Suprapubic skin (tissue), 4 donors: ENCODE data around the gene NTN1.

Experiments
- POLR2A ChIP-seq, 2 donors: fragments of 450-650 bp; IDR thresholded peaks; one replicate each; pipeline ENCODE4 v1.6.1; 2017; ENCODE audit warnings: antibody characterized with exemption in 2 of 2, mild to moderate bottlenecking in 2 of 2, moderate library complexity in 2 of 2
- POLR2AphosphoS5 ChIP-seq, 3 donors: sonication (generic); formaldehyde crosslinking; IDR thresholded peaks; one replicate each; pipeline ENCODE4 v1.6.1; 2017; ENCODE audit warnings: antibody characterized with exemption in 3 of 3
- TF ChIP-seq, protein P1 (sequence below), 2 donors: fragments of 200-600 bp in 1 of 2; fragments of 450-650 bp in 1 of 2; sonication (generic) in 1 of 2; IDR thresholded peaks; one replicate each; pipeline ENCODE4 v1.5.1; 2016 to 2019; ENCODE audit warnings: antibody characterized with exemption in 2 of 2, mild to moderate bottlenecking in 1 of 2, moderate library complexity in 1 of 2

DNA sequence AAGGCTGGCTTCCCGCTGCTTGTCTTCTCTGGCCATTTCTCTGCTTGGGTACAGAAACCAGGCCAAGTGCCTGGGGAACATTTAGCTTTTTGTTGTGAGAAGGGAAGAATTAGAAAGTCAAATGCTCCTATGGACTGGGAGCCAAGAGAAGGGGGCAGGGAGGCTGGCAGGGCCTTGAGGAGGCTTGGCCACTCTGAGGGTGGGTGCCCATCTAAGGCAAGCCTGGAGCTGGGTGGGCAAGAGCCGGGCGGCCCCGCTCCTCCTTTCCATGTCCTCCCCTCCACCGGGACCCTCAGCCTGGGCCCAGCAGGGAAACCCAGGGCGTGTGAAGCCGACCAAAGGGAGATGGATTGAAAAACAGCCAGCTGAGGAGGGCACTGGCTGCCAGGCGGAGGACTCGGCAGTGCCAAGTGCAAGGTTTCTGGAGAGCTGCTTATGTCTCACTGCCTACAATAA, 69.4 kb downstream of the NTN1 start:
- TF ChIP-seq POLR2A (IDR thresholded peaks at IDR 0.05): no peak
- TF ChIP-seq, protein P1, sequence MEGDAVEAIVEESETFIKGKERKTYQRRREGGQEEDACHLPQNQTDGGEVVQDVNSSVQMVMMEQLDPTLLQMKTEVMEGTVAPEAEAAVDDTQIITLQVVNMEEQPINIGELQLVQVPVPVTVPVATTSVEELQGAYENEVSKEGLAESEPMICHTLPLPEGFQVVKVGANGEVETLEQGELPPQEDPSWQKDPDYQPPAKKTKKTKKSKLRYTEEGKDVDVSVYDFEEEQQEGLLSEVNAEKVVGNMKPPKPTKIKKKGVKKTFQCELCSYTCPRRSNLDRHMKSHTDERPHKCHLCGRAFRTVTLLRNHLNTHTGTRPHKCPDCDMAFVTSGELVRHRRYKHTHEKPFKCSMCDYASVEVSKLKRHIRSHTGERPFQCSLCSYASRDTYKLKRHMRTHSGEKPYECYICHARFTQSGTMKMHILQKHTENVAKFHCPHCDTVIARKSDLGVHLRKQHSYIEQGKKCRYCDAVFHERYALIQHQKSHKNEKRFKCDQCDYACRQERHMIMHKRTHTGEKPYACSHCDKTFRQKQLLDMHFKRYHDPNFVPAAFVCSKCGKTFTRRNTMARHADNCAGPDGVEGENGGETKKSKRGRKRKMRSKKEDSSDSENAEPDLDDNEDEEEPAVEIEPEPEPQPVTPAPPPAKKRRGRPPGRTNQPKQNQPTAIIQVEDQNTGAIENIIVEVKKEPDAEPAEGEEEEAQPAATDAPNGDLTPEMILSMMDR (IDR thresholded peaks at IDR 0.05): no peak
- TF ChIP-seq POLR2AphosphoS5 (IDR thresholded peaks at IDR 0.05): no peak
